Measurements from ENCODE around the gene SOX1.

The SOX1 gene

DNA sequence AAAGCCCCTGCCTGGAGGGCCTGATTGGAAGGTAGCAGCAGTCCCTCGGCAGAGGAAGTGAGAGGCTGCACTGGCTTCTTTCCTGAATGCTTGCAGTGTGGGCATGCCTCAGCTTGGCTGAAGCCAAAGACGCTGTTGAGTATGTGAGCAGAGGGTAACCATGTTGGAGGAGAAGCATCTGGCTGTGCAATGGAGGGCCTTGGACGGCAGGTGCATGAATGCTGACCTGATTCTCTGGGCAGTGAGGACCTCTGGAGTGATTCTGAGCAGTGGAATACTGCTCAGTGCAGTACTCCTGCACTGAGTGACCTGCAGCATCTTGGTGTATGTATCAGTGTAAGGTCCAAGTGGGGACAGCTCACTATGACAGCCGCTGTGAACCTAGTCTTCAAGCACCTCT is 46.9 kb downstream of the SOX1 start:
- Mint-ChIP-seq H3K4me1 (ENCODE audit: low read depth) (no peaks in the 10 kb centered on the region), H3K36me3 (ENCODE audit: low read depth) (no peaks in the 10 kb centered on the region), H3K9me3 (no peaks in the 10 kb centered on the region), H3K27ac (no peak overlapping the region), H3K4me3 (no peak overlapping the region), H3K27me3 (peaks cover 18% of the 10 kb centered on the region)
- intact Hi-C loops (cut with micrococcal nuclease): no loop called here

DNA sequence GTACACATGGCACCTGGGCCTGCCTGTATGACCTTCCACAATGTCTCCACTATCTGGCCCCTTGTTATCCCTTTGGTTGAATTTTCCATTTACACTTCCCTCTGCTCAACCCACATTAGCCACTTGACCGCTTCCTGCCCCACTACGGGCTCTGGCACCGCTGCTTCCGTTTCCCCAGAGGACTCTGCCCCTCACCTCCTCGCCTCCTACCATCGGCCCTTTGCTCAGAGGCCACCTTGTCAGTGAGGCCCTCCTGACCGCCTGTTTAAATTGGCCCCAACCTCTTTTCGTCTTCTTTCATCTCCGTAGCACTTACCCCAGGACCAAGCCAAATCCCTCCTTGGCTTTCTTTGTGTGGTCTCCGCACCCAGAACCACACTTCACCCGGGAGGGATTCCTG is 47.4 kb downstream of the SOX1 start:
- no peaks in the 10 kb centered on the region for H3K36me3 Mint-ChIP-seq (ENCODE audit: low read depth)
- H3K9me3 Mint-ChIP-seq: no peaks in the 10 kb centered on the region
- intact Hi-C loops (cut with micrococcal nuclease): no loop called here
- no peak overlapping the region for H3K27ac Mint-ChIP-seq
- peaks cover 15% of the 10 kb centered on the region for H3K27me3 Mint-ChIP-seq
- H3K4me3 Mint-ChIP-seq: no peak overlapping the region
- no peaks in the 10 kb centered on the region for H3K4me1 Mint-ChIP-seq (ENCODE audit: low read depth)

DNA sequence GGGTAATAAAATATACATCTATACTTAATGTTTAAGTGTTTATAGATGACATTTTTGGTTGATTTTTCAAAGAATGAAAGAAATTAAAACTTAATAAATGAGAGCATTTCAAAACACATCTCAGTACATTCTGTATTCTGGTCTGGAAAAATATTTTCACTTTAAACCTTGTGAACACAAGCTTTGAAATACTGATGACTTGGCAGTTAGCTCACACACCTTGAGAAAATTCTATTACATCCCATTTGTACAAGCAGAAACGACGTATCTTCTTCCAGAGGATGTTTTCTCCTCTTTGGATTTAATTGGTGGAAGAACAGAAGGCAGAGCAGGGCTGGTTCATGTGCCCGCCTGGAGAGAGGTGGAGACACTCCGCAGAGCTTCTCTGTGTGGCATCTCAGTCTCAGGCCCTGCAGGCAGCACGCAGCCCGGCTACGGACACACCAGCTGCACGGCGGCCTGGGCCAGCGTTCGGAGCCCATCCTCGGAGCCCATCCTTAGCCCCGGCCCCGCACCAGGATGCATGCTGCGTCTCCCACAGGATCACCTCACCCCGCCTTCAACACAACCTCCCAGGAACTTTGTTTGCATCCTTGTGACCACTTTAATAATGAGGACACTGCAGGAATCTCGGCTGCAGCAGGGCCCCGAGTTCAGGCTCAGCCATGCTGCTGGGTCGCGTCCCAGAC is 48.6 kb downstream of the SOX1 start:
- Mint-ChIP-seq H3K36me3 (ENCODE audit: low read depth) (no peaks in the 10 kb centered on the region), H3K27me3 (peaks cover 12% of the 10 kb centered on the region), H3K4me3 (no peak overlapping the region), H3K27ac (no peak overlapping the region), H3K9me3 (no peaks in the 10 kb centered on the region), H3K4me1 (ENCODE audit: low read depth) (no peaks in the 10 kb centered on the region)
- intact Hi-C loops (cut with micrococcal nuclease): no loop called here

DNA sequence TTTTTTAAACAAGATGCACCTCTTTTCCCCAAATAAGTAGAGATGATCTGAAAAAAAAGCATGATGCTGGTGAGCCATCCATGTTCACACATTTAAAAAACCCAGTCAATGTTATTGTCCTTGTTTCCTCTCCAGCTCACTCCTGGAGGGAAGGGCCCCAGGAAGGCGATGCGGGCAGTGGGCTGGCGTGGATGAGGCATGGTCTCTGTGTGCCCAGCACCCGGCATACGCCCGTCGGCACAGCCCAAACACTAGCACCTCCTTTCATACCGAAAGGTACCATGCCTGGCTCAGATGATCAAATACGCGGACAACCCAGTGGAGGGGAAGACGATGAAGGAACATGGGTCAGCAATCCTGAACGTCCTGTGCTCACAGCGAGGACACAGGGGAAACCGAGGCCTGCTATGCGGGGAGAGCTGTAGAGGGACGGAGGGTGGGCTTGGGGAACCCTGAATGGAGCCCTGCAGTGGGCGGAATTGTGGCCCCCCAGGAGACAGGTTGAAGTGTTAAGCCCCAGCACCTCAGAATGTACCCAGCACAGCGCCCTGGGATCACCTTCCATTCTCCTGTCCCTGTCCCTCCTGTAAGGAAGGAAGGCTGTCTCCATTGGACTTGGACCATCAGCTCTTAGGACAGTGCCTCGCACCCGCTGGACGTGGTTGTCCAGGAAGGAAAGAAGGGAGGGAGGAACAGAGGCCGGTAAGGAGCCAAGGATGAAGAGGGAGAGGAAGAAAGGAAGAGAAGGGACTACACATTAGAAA is 49.4 kb downstream of the SOX1 start:
- Mint-ChIP-seq H3K27me3 (peaks cover 12% of the 10 kb centered on the region), H3K27ac (no peak overlapping the region)

DNA sequence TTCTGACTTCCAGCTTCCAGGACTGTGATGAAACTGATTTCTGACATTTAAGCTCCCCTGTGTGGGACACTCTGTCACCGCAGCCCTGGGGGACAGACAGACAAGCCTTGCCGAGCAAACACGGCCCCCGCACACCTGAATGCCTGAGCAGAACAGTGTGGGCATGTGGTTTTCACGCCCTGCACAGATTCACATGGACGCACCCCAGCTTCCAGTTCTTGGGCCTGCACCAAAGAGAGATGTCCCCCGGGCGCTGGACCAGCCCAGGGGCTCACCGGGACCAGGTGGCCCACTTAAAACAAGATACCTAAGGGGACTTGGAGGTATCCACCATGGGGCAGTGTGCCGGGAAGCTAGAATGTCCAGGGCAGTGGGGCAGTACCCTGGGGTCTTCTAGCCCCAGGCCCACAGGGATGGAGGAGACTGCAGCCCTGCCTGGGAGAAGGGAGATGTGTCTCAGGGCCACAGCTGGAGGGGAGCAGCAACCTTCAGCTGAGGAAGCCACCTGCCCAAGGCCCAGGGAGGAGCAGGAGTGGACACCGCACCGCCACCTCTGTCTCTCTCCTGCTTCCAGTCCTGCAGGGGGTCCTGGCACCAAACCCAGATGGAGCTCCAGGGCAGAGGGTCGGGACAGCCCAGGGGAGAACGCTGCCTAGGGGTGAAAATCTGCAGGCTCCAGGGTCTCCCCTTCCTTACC is 50.5 kb downstream of the SOX1 start:
- H3K27me3 Mint-ChIP-seq: peaks cover 12% of the 10 kb centered on the region
- no peaks in the 10 kb centered on the region for H3K9me3 Mint-ChIP-seq
- H3K4me3 Mint-ChIP-seq: no peak overlapping the region
- no peaks in the 10 kb centered on the region for H3K4me1 Mint-ChIP-seq (ENCODE audit: low read depth)
- H3K27ac Mint-ChIP-seq: no peak overlapping the region
- no peaks in the 10 kb centered on the region for H3K36me3 Mint-ChIP-seq (ENCODE audit: low read depth)
- intact Hi-C loops (cut with micrococcal nuclease): no loop called here

More for the DNA sequence above, 49.4 kb downstream of the SOX1 start:
- H3K36me3 Mint-ChIP-seq (ENCODE audit: low read depth): no peaks in the 10 kb centered on the region
- intact Hi-C loops (cut with micrococcal nuclease): no loop called here
- H3K4me3 Mint-ChIP-seq: no peak overlapping the region
- no peaks in the 10 kb centered on the region for H3K4me1 Mint-ChIP-seq (ENCODE audit: low read depth)
- no peaks in the 10 kb centered on the region for H3K9me3 Mint-ChIP-seq

DNA sequence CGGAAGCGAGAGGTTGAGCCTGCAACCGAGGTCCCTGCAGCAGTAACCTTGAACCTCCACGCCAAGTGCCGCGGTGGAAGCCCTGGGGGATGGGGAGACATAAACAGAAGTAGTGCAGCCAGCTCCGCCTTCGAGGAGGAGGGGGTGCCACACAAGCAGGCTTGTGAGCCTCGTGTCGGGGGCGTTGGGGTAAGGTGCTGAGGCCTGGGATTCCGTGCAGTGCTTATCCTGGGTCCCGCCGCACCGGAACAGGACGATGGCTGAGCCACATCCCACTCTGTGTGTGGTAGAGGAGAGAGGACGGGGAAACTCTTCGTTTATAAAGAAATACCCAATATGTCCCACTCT is 51.0 kb downstream of the SOX1 start:
- no peak overlapping the region for H3K4me3 Mint-ChIP-seq
- no peaks in the 10 kb centered on the region for H3K36me3 Mint-ChIP-seq (ENCODE audit: low read depth)
- intact Hi-C loops (cut with micrococcal nuclease): no loop called here
- peaks cover 11% of the 10 kb centered on the region for H3K27me3 Mint-ChIP-seq
- no peaks in the 10 kb centered on the region for H3K9me3 Mint-ChIP-seq
- H3K4me1 Mint-ChIP-seq (ENCODE audit: low read depth): no peaks in the 10 kb centered on the region
- H3K27ac Mint-ChIP-seq: no peak overlapping the region

DNA sequence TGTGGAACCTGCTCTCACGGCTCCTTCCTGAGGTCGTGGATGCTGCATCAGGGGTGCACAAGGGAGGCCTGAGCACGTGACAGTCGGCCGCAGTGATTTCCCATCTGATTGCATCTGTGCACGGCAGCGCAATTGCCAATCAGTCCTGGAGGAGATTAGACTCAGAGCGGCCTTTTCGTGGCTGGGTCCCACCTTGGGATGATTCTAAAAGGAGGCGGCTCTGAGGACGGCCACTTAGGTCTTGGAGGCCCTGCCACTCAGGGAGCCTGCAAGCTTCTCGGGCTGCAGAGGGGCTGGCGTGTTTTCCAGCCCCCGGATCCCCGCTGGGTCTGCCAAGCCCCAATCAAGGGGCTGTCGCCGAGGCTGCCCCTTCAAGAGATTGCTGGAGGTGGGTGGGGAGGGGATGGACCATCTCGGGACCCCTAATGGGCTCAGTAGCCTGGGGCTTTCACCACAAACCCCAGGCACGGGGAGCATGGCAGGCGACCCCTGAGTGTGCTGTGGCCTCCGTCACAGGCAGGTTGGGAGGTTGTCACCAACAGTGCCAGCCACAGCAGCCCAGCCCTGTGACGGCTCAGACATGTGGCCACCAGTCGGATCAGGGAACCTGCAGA is 51.6 kb downstream of the SOX1 start:
- no peaks in the 10 kb centered on the region for H3K36me3 Mint-ChIP-seq (ENCODE audit: low read depth)
- H3K27me3 Mint-ChIP-seq: peaks cover 8% of the 10 kb centered on the region
- no peak overlapping the region for H3K27ac Mint-ChIP-seq
- H3K9me3 Mint-ChIP-seq: no peaks in the 10 kb centered on the region
- intact Hi-C loops (cut with micrococcal nuclease): no loop called here
- no peaks in the 10 kb centered on the region for H3K4me1 Mint-ChIP-seq (ENCODE audit: low read depth)
- no peak overlapping the region for H3K4me3 Mint-ChIP-seq

DNA sequence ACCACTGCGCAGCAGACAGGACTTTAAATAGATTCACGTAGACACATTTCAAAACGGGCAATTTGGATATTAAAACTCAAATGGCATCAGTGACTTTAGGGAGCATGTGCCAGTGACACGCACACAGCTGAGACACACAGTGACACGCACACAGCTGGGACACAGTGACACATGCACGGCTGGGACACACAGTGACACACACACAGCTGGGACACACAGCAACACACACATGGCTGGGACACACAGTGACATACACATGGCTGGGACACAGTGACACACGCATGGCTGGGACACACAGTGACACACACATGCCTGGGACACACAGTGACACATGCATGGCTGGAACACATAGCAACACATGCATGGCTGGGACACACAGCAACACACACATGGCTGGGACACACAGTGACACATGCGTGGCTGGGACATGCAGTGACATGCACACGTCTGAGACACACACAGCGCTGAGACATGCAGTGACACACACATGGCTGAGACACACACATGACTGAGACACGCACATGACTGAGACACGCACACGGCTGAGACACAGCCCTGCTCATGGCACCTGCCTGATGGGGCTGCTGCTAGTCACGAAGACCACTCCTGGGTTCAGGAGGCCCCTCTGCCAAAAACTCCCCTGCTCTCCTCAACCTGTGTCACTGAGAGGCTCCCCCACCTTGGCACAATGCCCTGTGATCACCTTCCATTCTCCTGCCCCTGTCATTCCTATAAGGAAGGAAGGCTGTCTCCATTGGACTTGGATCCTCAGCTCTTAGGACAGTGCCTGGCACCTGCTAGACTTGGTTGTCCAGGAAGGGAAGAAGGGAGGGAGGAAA is 52.5 kb downstream of the SOX1 start:
- Mint-ChIP-seq H3K27me3 (peaks cover 6% of the 10 kb centered on the region), H3K9me3 (no peaks in the 10 kb centered on the region), H3K4me3 (no peak overlapping the region), H3K36me3 (ENCODE audit: low read depth) (no peaks in the 10 kb centered on the region), H3K4me1 (ENCODE audit: low read depth) (no peaks in the 10 kb centered on the region), H3K27ac (no peak overlapping the region)
- intact Hi-C loops (cut with micrococcal nuclease): no loop called here

DNA sequence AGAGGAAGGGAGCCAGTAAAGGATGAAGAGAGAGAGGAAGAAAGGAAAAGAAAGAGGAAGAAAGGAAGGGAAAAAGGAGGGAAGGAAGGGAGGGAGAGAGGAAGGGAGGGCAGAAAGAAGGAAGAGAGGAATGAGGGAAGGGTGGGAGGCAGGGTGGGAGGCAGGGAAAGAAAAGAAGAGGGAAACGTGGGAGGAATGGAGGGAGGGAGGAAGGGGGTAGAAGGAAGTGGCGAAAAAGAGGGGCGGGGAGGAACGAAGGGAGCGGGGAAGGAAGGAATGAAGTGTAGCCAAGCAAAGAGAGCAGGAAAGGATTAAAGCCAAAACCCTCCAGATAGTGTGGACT is 53.1 kb downstream of the SOX1 start:
- no peak overlapping the region for H3K27ac Mint-ChIP-seq
- intact Hi-C loops (cut with micrococcal nuclease): no loop called here
- H3K4me3 Mint-ChIP-seq: no peak overlapping the region

More for the DNA sequence above, 53.1 kb downstream of the SOX1 start:
- H3K4me1 Mint-ChIP-seq (ENCODE audit: low read depth): no peaks in the 10 kb centered on the region
- H3K36me3 Mint-ChIP-seq (ENCODE audit: low read depth): no peaks in the 10 kb centered on the region
- no peaks in the 10 kb centered on the region for H3K9me3 Mint-ChIP-seq
- H3K27me3 Mint-ChIP-seq: peaks cover 2% of the 10 kb centered on the region

Data from dendritic cell treated with granulocyte-macrophage colony-stimulating factor and Interleukin-4, amounts not matched to agents 40 ng/mL and 50 ng/mL, for 4 days (primary cell).